HG03354 (cell line): Measurements from ENCODE around the gene GAB1.

Experiments
- ATAC-seq: cut with Tn5 transposase; IDR thresholded peaks from one replicate; pipeline ENCODE4 v1.9.1; 2021; ENCODE audit warnings: mild to moderate bottlenecking; ENCODE audit not compliant: unreplicated experiment, poor library complexity, severe bottlenecking

GAB1 gene

GRCh38 chr4:143517764-143518163, 181.1 kb downstream of the GAB1 start:
- ATAC-seq: no peak
